Hypothalamus (tissue), 51 donors: ENCODE results near the gene ZBTB5.
"Not testable (repeated sequence)": the region's sequence is repeated elsewhere in the genome, so short reads cannot be mapped to it uniquely, and the experiment has no call there.

Experiments
- DNase-seq, 51 donors: peaks; one replicate each; lab custom pipeline; 2025; lab: John Stamatoyannopoulos, UW

Gene ZBTB5

DNA sequence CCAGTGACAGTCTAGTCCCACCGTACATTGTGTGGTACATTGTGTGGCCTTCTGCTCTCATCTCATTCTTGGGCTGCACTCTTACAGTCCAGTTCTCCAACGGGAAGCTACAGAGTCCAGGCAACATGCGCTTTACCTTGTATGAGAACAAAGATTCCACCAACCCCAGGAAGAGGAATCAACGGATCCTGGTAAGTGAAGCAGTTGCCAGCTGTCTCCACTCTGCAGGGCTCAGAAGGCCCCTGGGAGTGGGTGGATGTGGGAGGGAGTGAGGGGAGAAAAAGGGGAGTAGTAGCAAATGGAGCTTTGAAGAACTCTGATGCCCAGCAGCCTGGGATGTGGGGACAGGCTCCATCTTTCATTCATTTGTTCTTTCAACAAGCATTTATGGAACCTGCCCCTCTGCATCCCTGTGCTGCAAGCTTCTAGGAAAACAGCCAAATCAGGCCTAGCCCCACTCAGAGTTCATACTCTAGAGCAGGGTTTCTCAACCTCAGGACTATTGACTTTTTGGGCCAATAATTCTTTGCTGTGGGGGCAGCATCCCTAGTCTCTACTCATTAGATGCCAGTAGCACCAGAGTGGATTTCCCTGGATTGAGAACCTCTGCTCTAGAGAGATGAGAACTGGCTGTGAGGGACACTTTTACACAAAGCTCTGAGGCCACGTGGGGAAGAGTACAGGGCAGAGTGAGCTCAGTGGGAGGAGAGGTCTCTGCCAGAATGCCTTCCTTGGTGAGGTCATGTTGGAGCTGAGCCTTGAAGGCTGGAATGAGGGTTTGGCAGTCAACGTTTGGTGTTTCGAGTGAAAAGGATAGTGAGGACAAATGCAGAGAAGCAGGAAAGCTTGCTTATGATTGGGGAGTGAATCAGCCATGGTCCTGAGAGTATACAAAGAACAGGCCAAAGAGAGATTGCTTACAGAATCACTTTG is 21.6 kb upstream of the ZBTB5 start:
- DNase-seq = peak in 26 of 51 donors; percentile 5 to 70 (median 35)

DNA sequence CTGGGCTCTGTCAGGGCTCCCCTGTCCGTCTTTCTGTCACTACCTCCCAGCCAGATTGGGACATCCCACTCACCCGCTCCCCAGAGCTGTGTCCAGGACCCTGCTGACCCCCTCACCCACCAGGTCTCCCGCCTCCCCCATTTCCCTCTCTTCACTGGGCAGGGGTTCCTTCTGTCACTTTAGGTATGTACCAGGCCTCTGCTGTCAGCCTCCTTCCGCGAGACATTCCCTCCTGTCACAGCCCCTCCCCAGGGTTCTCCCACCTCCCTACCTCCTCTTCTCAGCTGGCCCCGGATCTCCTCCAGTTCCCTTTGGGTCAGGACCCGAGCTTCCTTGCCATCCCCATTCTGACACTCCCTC is 21.0 kb upstream of the ZBTB5 start:
- peak in 2 of 51 donors; percentile 30 to 43 for DNase-seq

DNA sequence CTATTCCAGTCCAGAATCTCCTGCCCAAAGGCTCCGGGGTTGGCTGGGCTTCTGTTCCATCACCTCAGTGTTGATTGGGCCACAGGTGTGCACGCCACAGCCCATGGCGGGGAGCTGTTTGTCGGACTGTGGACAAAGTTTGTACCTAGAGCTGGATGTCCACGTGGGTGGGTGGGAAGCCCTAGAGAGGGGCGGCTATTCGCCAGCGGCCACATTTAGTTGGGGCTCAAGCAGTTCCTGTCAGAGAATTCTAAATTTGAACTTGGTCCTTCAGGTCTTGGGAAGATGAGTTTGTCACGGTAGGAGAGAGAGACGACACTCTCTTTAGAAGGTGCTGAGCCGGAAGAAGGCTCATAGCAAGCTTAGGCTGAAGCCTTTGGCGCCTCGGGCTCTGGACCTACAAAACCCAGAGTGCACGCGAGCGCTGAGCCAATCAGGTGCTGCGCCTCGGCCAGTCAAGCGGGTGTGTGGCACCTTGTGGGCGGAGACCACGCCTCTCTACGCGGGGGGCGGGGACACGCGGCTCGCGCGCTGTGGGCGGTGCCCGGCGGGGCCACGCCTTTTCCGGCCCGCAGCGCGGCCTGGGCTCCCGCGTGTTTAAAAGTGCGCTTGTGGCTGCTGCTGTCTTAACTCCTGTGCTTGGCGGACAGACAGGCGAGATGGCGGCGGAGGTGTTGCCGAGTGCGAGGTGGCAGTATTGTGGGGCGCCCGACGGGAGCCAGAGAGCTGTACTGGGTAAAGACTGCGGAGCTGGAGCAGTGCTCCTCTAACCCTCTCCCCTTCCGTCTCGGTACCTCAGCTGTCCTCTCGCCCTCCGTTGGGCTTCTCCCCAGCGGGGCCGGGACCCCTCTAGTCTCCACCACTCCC is 20.4 kb upstream of the ZBTB5 start, which contains the start of gene POLR1E:
Gene POLR1E, plus strand, starts transcription at position 560 of the 867 bp plus-strand sequence. Its CDS starts 100 bp downstream, at position 660.
- peak in 50 of 51 donors; percentile 22 to 96 (median 84) for DNase-seq

DNA sequence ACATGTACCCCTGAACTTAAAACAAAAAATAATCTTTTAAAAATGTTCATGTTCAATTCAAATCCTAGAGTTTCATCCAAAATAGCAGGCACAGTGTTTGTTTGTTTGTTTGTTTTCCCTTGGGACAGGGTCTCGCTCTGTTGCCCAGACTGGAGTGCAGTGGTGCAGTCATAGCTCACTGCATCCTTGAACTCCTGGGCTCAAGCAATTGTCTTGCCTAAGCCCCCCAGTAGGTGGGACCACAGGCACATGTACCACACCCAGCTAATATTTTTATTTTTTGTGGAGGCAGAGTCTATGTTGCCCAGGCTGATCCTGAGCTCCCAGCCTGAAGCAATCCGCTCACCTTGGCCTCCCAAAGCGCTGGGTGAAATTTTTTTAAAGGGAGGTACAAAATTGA is 15.5 kb upstream of the ZBTB5 start:
- DNase-seq = no peak

DNA sequence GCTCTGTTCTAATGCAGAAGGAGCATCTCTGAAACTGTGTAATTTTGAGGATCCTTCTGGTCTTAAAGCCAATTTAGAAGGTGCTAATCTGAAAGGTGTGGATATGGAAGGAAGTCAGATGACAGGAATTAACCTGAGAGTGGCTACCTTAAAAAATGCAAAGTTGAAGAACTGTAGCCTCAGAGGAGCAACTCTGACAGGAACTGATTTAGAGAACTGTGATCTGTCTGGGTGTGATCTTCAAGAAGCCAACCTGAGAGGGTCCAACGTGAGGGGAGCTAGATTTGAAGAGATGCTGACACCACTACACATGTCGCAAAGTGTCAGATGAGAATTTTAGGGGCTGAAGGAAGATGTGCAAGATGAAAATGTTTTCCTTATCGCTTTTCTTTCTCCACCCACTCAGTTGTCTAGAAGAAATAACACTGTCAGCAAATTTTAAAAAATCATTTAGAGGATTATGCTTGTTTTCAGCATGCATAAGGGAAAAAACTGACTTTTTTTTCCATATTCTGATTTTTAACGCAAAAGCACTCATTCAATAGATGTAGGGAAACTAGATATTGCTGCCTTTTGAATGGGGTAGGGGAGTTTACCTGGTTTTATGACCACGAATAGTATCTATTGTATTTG is 12.9 kb upstream of the ZBTB5 start:
- DNase-seq = not testable (repeated sequence)

DNA sequence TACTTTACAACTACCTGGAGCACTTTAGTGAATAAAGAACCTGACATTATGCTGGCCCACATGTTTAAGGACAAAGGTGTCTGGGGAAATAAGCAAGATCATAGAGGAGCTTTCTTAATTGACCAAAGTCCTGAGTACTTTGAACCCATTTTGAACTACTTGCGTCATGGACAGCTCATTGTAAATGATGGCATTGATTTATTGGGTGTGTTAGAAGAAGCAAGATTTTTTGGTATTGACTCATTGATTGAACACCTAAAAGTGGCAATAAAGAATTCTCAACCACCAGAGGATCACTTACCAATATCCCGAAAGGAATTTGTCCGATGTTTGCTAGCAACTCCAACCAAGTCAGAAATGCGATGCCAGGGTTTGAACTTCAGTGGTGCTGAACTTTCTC is 12.2 kb upstream of the ZBTB5 start:
- not testable (repeated sequence) for DNase-seq

DNA sequence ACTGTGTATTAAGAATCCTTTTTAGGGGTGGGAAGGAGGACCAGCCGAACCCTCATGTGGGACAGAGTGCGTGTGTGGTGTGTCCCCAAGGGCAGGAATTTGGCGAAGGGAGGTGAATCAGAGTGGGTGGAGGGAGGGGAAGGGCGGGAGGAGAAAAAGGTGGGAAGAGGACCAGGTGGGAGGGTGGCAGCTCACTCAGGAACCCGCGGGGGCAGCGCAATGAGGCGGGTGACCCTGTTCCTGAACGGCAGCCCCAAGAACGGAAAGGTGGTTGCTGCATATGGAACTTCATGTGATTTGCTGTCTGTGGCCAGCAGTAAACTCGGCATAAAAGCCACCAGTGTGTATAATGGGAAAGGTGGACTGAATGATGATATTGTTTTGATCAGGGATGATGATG is 11.7 kb upstream of the ZBTB5 start:
- DNase-seq = no peak

DNA sequence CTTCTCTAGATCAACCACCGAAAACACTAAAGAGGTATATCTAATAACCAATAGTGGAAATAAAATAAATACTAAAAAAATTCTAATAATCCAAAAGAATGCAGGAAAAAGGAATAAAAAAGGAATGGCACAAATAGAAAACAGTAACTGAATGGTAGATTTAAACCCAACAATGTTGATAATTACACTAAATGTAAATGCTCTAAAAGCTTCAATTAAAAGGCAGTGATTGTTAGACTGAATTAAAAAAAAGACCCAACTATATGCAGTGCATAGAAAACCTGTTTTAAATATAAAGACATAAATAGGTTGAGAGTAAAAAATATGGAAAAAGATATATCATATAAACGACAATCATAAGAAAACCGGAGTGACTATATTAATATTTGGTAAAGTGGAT is 9.2 kb upstream of the ZBTB5 start:
- DNase-seq = no peak

DNA sequence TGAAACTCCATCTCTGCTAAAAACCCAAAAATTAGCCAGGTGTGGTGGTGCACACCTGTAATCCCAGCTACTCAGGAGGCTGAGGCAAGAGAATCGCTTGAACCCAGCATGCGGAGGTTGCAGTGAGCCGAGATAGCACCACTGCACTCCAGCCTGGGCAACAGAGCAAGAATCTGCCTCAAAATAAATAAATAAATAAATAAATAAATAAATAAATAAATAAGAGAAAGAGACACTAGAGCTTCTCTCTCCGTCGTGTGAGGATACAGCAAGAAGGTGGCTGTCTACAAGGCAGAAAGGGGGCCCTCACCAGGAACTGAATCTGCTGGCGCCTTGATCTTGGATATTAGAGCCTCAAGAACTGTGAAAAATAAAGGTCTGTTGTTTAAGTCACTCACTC is 8.7 kb upstream of the ZBTB5 start:
- DNase-seq = not testable (repeated sequence)

DNA sequence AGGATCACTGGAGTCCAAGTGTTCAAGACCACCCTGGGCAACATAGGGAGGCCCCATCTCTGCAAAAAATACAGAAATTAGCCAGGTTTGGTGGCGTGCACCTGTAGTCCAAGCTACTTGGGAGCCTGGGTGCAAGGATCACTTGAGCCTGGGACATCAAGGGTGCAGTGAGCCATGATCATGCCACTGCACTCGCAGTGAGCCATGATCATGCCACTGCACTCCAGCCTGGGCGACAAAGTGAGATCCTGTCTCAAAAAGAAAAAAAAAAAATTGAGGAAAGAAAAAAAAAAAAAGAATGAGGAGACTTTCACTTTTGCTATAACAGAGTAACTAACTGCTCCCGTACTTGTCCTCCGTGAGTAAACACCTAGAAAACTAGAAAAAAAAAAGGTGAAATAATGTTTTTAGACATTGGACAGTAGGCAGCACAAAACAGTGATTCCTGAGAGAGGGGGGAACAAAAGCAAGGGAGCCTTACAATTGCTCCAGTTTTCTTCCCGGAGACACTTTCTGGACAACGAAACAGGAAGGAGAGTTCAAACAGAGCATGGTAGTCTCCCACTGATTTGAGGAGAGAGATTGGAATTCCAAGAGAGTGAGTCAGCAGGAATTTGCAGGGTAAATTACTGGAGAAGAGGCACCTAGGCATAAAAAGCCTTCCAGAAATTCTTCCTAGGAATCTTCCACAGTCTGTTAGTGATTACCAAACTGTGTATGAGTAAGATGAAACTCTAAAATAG is 6.9 kb upstream of the ZBTB5 start:
- peak in 1 of 51 donors; percentile 24 for DNase-seq

DNA sequence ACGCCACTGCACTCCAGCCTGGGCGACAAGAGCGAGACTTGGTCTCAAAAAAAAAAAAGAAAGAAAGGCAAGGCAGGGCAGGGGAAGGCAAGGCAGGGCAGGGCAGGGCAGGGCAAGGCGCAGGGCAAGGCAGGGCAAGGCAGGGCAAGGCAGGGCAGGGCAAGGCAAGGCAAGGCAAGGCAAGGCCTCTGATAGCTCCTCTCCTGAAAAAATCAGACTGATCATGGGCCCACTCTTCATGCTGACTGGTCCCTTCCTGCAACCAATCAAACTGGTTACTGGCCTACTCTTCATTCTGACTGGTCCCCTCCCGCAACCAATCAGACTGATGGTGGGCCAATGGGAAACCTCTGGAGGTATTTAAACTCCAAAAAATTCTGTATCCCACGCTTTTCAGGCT is 3.4 kb upstream of the ZBTB5 start:
- DNase-seq = no peak

DNA sequence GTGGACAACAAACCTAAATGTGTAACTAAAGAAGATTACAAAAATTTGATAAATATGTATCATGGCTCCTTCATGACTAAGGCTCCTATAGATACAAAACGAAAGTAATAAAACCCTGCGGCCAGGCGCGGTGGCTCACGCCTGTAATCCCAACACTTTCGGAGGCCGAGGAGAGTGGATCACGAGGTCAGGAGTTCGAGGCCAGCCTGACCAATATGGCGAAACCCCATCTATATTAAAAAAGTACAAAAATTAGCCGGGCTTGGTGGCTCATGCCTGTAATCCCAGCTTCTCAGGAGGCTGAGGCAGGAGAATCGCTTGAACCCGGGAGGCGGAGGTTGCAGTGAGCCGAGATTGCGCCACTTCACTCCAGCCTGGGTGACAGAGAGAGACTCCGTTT is 2.3 kb upstream of the ZBTB5 start:
- not testable (repeated sequence) for DNase-seq

DNA sequence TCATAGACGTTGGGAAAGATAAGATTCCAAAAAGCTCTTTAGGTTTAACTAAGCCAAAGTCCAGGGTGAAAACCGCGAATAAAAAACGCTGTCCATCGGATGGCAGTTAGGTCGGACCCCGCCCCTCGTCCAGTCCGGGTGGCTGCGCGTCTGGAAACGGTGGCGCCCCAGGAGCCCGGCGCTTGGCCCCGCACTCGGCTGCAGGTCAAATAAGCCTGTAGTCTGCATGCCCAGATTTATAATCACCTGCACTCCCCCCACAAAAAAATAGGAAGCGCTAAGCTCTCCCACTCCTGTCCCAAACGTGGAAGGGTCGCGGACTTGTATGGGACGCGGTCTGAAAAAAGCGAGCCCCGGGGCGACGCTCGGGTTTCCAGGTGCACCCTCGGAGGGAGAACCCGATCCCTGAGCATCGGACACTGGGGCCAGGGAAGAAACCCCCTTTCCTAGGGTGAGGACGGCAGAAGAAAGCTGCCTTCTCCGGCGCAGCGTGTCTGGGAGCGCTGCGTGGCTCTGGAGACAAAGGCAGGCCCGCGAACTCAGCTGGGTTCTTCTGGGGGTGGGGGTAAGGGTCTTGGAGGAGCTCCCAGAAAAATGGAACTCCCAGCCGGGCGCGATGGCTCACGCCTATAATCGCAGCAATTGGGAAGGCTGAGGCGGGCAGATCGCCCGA is 923 bp upstream of the ZBTB5 start:
- peak in 36 of 51 donors; percentile 27 to 80 (median 63) for DNase-seq

DNA sequence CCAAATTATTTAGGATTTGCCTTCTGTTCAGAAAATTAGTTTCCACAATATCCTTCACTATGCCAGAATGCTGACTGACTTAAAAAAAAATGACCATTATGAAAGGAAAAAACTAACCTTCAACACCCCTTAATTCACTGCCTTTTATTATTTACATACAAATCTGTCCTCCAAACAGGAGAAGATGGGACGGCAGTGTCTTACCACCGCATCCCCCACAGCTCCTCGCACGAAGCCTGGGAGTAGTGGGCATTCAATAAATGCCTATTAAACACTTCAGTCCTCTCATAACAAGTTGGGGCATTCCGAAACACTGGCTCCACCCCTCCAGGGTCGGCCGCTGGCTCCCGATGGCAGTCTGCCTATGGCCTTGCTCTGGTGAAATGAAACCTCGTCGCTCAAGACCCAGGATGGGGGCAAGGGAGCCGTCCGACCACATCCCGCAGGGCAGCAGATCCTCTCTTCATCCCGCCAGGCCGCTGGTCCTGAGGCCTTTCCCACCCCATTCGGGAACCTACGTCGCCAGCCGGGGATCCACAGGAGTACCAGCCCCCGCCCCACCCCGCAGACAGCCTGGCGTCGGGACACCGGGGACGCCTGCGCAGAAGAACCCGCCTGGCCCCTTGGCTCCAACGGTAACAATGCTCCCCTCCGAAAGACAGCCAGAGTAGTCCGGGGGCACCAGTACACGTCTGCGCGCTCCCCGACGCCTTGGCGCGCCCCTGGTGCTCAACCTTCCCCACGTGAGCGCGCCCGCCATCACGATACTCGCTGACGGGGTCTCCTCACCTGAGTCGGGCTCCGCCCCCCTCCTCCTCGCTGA is 613 bp downstream of the ZBTB5 start:
- peak in 39 of 51 donors; percentile 60 to 92 (median 78) for DNase-seq

DNA sequence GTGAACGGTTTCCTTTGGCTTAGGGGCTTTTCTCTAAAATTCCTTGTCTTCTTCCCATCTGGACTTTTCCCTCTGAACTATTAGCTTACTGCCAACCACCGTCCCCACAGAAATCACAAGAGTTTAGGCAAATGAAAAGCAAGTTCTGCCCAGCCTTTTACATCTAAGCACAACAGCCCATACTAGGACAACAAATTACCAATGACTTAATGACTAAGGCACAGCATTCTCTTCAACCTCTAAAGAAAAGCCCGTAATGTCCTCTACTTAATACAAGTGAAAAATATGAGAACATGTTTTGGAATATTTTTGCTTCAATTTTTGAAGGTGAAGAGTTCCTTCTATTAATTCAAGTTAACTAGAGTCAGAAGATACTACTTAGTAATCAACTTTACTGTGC is 1.2 kb downstream of the ZBTB5 start:
- no peak for DNase-seq

DNA sequence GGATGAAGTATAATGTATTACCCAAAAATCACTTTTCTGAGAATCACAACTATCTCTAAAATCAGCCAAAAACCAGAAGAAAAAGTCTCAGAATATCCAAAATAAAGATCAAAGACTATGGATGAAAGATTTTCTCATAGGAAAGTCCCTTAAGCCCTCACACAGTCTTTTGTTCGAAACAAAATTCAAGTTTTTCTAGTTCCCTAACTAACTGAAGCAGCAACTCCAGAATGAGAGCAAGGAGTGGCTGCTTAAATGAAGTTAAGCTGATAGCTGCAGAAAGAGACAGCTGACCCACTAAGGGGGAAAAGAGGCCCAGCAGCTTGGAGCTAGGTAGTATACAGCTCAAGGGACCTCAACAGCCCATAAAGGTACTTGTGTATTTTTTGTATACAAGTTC is 8.4 kb downstream of the ZBTB5 start:
- DNase-seq = no peak

DNA sequence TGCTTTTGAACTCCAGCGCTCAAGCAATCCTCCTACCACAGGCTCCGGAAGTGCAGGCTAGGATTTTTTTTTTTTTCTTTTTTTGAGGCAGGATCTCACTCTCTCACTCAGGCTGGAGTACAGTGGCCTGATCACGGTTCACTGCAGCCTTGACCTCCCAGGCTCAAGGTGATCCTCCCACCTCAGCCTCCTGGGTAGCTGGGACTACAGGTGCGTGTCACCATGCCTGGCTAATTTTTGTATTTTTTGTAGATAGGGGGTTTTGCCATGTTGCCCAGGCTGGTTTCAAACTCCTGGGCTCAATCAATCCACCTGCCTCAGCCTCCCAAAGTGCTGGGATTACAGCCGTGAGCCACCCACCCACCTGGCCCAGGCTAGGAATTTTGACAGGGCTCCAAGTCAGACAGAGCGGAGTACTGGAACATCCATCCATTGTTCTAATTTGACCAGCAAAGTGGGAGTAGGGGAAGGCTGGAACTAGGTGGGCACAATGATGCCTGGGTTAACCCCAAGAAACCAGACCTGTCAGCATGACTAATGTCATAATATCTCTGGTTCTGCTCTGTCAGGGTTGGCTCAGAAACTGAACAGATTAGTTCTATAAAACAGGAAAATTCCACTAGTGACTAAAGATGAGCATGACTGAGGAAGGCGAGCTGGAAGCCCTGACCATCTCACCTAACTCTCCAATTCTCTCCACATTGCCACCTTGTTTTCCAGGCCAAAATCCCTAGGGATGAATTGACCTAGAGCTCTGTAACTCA is 9.2 kb downstream of the ZBTB5 start:
- DNase-seq = no peak

DNA sequence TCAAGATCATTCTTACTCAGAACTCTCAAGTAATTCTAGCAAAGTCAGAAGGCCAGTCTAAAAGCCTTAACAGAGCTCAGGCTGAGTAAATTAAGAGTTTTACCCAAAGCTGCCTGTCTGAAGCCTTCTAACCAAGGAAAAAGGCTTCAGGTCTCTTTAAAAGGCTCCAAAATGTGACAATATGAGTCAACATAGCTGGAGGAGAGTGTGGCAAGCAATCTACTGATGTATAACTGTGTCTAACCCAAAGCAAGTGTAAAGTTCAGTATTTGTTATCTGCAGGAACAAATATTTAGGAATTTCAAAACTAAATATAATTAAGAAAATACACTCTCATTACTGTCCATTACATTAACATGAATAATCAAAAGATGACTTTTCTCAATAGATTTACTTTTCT is 11.0 kb downstream of the ZBTB5 start:
- no peak for DNase-seq
